ENCODE data around the gene CLEC12A.
A peak's percentile ranks its signal among the peaks of the same experiment; 100 is the strongest.
"Not testable (repeated sequence)": the region's sequence is repeated elsewhere in the genome, so short reads cannot be mapped to it uniquely, and the experiment has no call there.

CLEC12A gene

DNA sequence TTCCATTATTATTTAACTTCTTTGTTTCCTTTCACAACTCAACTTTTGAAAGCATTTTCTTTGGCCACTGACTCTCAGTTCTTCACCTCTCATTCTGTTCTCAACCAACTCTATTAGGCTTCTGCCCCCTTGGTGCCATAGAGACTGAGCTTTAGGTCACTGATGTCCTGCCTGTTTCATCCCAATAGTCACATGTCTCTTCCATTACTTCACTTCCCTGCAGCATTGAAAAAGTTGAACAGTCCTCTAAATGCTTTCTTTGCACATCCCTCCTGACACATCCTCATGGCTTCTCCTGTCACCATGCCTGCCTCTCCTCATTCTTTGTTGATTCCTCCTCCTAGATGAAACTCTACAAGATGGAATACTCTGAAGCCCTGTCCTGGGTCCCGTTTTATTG lies 2.7 kb downstream of the CLEC12A start:
- DNase-seq, result no peak

DNA sequence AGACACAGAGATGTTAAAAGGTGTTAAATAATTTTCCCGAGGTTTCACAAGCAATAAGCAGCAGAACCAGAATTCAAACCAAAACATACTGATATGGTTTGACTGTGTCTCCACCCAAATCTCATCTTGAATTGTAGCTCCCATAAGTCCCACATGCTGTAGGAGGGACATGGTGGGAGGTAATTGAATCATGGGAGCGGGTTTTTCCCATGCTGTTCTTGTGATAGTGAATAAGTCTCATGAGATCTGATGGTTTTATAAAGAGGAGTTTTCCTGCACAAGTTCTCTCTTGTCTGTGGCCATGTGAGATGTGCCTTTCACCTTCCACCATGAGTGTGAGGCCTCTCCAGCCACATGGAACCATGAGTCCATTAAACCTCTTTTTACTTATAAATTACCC lies 3.5 kb downstream of the CLEC12A start:
- not testable (repeated sequence) for DNase-seq

GRCh38 chr12:9975614-9976013 lies 4.4 kb downstream of the CLEC12A start:
- no peak for DNase-seq

DNA sequence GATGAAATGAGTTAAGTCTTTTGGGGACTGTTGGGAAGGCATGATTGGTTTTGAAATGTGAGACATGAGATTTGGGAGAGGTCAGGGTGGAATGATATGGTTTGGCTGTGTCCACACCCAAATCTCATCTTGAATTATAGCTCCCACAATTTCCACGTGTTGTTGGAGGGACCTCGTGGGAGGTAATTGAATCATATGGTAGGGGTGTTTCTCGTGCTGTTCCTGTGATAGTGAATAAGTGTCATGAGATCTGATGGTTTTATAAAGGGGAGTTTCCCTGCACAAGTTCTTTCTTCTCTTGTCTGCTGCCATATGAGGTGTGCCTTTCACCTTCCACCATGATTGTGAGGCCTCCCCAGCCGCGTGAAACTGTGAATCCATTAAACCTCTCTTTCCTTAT lies 5.4 kb downstream of the CLEC12A start:
- DNase-seq, result not testable (repeated sequence)

DNA sequence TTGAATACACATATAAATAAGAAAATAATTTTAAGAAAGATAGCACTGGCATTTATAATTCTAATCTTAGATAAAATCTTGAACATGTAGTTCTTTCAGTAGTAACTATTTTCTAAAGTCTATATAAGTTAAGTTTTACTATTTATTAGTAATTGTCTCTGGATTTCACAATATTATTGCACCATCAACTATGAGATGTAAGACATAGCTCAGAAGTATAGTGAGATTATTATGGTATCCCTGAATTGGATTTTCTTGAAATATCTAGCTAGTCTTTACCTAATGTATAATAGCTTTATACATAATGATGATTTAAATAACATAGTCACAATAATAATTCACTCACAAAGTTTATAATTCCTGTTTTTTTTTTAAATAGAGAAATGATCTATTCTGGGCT lies 6.7 kb downstream of the CLEC12A start:
- no peak for DNase-seq

GRCh38 chr12:9980126-9980525 lies 8.9 kb downstream of the CLEC12A start:
- DNase-seq, result no peak

DNA sequence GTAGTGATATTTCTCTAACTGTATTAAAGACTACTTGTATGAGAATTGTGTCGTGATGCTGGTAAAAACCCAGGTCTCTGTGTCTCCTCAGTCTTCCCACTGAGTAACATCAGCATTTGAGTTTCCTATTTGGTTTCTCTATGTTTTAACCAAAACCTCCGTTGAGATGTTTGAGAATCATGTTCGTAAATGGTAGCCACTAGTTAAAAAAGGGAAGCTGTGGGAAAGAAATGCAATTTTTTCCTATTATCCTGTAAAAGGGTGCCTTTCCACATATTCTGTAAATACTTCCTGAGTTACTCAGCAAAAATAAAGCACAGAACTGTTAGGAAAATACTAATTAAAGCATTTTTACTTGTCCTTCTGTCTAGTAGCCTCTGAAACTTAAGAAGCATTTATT lies 20.7 kb downstream of the CLEC12A start:
- DNase-seq, result no peak

- DNase-seq, result no peak
Observed at GRCh38 chr12:9992296-9992695, 21.1 kb downstream of the CLEC12A start.

DNA sequence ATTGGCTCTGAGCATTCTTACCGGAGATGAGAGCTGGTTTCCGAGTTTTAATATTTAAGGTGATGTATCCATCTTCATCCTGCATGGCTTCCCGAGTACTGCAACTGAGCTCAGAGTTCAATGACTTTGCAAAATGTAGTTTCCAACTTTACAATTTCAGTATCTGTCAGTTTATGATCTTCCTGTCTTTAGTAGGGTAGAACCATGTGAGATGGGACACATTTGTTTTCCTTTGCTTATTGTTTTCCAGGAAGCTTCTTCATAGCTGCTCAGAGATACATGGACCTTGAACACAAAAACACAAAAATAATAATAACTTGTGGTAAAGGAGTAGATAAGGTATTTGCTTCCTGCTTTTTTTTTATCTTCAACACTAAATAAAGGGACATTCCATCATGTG lies 27.8 kb downstream of the CLEC12A start, which contains the start of gene CLEC1B:
Gene CLEC1B, minus strand, starts transcription at position 106 of the 400 bp plus-strand sequence. Its CDS starts 21 bp downstream, at position 85.
- DNase-seq, result no peak

GRCh38 chr12:10001171-10001776 lies 30.1 kb downstream of the CLEC12A start:
- no peak for DNase-seq

- peak; percentile 32 for DNase-seq
Observed at GRCh38 chr12:10012630-10013330, 41.6 kb downstream of the CLEC12A start.

GRCh38 chr12:10015450-10015849 lies 44.2 kb downstream of the CLEC12A start:
- DNase-seq, result no peak

DNA sequence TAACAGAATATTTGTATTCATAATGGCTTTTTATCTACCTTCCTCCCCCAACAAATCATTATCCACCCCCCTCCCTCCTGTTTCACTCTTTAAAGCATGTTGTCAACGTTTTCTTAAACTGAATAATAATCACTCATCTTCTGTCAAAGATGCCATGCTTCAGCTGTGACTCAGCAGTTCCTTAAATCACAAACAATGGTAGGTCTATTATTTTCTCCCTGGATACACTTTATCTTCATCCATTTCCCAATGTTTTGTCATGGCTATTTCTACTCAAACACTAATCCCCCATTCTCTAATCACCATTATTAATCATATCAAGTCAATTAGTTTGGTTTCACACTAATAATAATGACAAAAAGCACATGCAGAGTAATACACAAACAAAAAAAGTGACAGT lies 45.7 kb downstream of the CLEC12A start:
- no peak for DNase-seq

GRCh38 chr12:10018386-10018785 lies 47.2 kb downstream of the CLEC12A start:
- DNase-seq, result no peak

- DNase-seq, result no peak
Observed at GRCh38 chr12:10021342-10021741, 50.1 kb downstream of the CLEC12A start.

DNA sequence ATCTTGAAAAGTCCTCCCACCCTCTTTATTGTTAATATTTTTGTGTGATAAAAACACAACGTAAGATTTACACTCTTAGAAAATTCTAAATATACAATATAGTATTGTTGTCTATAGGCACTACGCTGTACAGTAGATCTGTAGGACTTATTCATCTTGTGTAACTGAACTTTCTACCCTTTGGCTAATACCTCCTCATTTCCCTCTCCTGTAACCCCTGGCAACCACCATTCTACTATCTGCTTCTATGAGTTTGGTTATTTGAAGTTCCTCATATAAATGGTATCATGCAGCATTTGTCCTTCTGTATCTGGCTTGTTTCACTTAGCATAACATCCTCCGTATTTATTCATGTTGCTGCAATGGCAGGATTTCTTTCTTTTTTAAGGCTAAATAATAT lies 54.0 kb downstream of the CLEC12A start:
- no peak for DNase-seq

DNA sequence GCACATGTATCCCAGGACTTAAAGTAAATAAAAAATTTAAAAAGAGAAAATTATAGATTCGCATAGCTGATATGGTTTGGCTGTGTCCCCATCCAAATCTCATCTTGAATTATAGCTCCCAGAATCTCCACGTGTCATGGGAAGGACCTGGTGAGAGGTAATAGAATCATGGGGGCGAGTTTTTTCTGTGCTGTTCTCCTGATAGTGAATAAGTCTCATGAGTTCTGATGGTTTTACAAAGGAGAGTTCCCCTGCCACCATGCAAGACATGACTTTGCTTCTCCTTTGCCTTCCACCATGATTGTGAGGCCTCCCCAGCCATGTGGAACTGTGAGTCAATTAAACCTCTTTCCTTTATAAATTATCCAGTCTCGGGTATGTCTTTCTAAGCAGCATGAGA lies 55.5 kb downstream of the CLEC12A start:
- DNase-seq, result not testable (repeated sequence)

GRCh38 chr12:10027311-10027710 lies 56.1 kb downstream of the CLEC12A start:
- no peak for DNase-seq

- DNase-seq, result no peak
Observed at GRCh38 chr12:10027721-10028120, 56.5 kb downstream of the CLEC12A start.

- DNase-seq, result no peak
Observed at GRCh38 chr12:10030446-10030845, 59.2 kb downstream of the CLEC12A start, which contains the start of gene CLEC9A. Gene CLEC9A, plus strand, starts transcription at chr12:10030682. Its CDS starts 22,006 bp downstream, at chr12:10052688.

- DNase-seq, result no peak
Observed at GRCh38 chr12:10031321-10031720, 60.1 kb downstream of the CLEC12A start.

GRCh38 chr12:10031771-10032175 lies 60.6 kb downstream of the CLEC12A start:
- DNase-seq, result no peak

DNA sequence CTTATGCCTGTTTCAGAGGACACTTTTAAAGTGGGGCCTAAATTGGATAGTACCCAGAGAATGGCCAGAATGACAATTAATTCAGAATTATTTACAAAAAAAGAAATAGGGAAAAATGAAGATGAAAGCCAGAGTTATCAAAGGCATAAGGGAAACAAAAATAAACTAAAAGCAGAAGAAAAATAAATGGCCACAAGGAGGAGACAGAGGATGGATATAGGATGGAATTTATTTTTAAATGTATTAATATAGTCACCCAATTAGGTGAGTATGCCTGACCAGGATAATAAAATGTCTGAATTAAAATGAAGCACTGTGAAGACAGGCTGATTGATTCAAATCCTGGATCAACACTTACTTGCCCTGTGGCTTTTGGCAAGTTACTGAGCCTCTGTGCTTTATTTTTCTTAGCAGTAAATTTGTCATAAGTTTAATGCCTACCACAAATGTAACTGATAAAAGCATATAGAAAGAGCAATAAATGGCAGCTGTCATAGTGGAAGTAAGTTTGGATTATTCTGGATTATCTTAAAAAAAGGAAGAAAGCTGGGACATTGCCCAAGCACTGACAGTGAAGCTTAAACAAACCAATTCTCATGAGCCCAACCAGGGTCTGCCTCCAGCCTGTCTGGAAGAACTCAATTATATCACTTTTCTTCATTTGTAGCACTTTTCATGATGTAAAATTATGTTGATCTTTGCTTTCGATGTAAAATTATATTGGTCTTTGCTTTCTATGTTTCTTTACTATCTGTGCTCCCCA lies 62.8 kb downstream of the CLEC12A start:
- DNase-seq, result peak; percentile 8

Data from midbrain (tissue), 1 donor.